Heart right ventricle (tissue), 16 donors: ENCODE results near the gene C1orf167. TPM values are rescaled to one million over a fixed set of nuclear protein-coding genes. Genes with fewer than 3 reads are reported as not detected.

Experiments used
- ATAC-seq, 8 donors: fragments of 200-7000 bp; cut with Tn5 transposase; one replicate each; pipeline ENCODE4 v1.9.1; 2020; ENCODE audit warnings: mild to moderate bottlenecking in 8 of 8, moderate library complexity in 8 of 8, moderate number of reproducible peaks in 1 of 8
- DNase-seq, 2 donors: peaks; one replicate each; pipeline ENCODE4 v3.0.0-alpha.2; 2020
- H3K27ac ChIP-seq, 10 donors: fragments of 200-600 bp; sonication (generic) in 2 of 10; one replicate each; pipeline versions ENCODE4 v1.5.0 to v1.8.0; 2020 to 2022; ENCODE audit warnings: mild to moderate bottlenecking in 3 of 10
- H3K27me3 ChIP-seq, 7 donors: fragments of 200-600 bp; one replicate each; pipeline ENCODE4 v1.8.0; 2021 to 2022; ENCODE audit warnings: mild to moderate bottlenecking in 2 of 7
- H3K36me3 ChIP-seq, 9 donors: fragments of 200-600 bp; sonication (generic) in 1 of 9; one replicate each; pipeline versions ENCODE4 v1.5.0 to v1.8.0; 2020 to 2022; ENCODE audit warnings: mild to moderate bottlenecking in 2 of 9
- H3K4me1 ChIP-seq, 9 donors: fragments of 200-600 bp; sonication (generic) in 1 of 9; one replicate each; pipeline versions ENCODE4 v1.5.0 to v1.8.0; 2020 to 2022; ENCODE audit warnings: mild to moderate bottlenecking in 4 of 9
- H3K4me3 ChIP-seq, 10 donors: fragments of 200-600 bp; sonication (generic) in 2 of 10; one replicate each; pipeline versions ENCODE4 v1.5.0 to v1.8.0; 2020 to 2022; ENCODE audit warnings: mild to moderate bottlenecking in 7 of 10, moderate library complexity in 2 of 10
- H3K9me3 ChIP-seq, 11 donors: fragments of 200-600 bp in 10 of 11; sonication (generic) in 2 of 11; one replicate each; pipeline versions ENCODE4 v1.5.0 to v1.8.0; 2013 to 2022; ENCODE audit warnings: mild to moderate bottlenecking in 2 of 11, control low read depth in 1 of 11, moderate library complexity in 1 of 11
- WGBS, 2 donors: extraction: QIAGEN DNeasy Blood & Tissue Kit; methylation state at CpG; one replicate each; pipeline ENCODE4 v1.1.7; 2013; ENCODE audit warnings: inconsistent platforms in 1 of 2; 5-methylcytosine and 5-hydroxymethylcytosine counted together
- intact Hi-C, 10 donors: fragments of 100-400 bp; cut with DNase I; formaldehyde crosslinking; loops; one replicate each; pipeline versions ENCODE4 v1.11.1 to v1.14.2; 2022
- polyA plus RNA-seq, 2 donors: library from polyadenylated mRNA; stranded (reverse); fragments of 200-250 nt; gene quantifications; one replicate each; pipeline ENCODE4 v1.2.3, GENCODE V29; 2013
- total RNA-seq, 10 donors: library from RNA; stranded (reverse); fragmentation: NEBNext Ultra II Directional in 3 of 10; extraction: Animal tissue kit (Norgen Biotek cat#: 25700) in 3 of 10; gene quantifications; one replicate each; pipeline versions ENCODE4 v1.2.1 to v1.2.4, GENCODE V29; 2021 to 2023
- TF ChIP-seq, protein P1 (sequence below), 9 donors: fragments of 200-600 bp; sonication (generic) in 2 of 9; IDR thresholded peaks; one replicate each; pipeline versions ENCODE4 v1.5.0 to v1.8.0; 2021 to 2022; ENCODE audit warnings: antibody characterized with exemption in 9 of 9, mild to moderate bottlenecking in 5 of 9, moderate library complexity in 1 of 9
- donor health status: Arrhythmogenic right ventricular cardiomyopathy.
- donor health status: ischemic (EF 13 %, LVEDD 7.1; RV severe dilation, severe dysfunction).
- donor health status: healthy with polysubstance abuse.
- donor health status: DM: no; HTN: yes; CAD: no.
- donor health status: DM: no; HTN: no; CAD: no.
- donor health status: ischemic (EF 25% LVEDD 6.9; RV normal size, moderate dysfunction).
- donor health status: ischemic (EF 25% LVEDD 5.7; RV mildly dilated, moderate dysfunction).
- donor health status: healthy.
- donor health status: DM: yes; HTN: yes; CAD: no.
- donor health status: Ischemic cardiomyopathy.
- donor health status: ischemic (EF 35%, LVEDD 5.7; RV mildly dilated, moderate dysfunction).
- donor health status: nonischemic (EF 11% LVEDD 7.7; RV severe dilation, severe dysfunction).
- donor health status: DM: yes; HTN: yes; CAD: no.
- donor health status: PGD.
- donor health status: ischemic (EF 29% LVEDD 5.4; RV normal size, mild dysfunction).
- donor health status: nonischemic (EF 23%, LVEDD 6.1; RV moderate dilation, normal function).

Gene C1orf167
- total and polyA plus RNA-seq, 12 donors = 2.4 to 12.8 (median 5.7) TPM

GRCh38 chr1:11740258-11741192 lies 21.5 kb upstream of the C1orf167 start:
- 66 to 68% methylated on average over 15 of the region's 15 CpGs for WGBS, 2 donors
- Histone ChIP-seq H3K27me3 (no peaks in the 10 kb centered on the region), H3K36me3 (peaks cover 0 to 16% (median 0%) of the 10 kb centered on the region in 9 donors), H3K4me1 (peaks cover 0 to 69% (median 16%) of the 10 kb centered on the region in 9 donors), H3K4me3 (no peak overlapping the region), H3K9me3 (no peaks in the 10 kb centered on the region), H3K27ac (peak overlapping the region in 1 of 10 donors; percentile 49)
- TF ChIP-seq, protein P1, sequence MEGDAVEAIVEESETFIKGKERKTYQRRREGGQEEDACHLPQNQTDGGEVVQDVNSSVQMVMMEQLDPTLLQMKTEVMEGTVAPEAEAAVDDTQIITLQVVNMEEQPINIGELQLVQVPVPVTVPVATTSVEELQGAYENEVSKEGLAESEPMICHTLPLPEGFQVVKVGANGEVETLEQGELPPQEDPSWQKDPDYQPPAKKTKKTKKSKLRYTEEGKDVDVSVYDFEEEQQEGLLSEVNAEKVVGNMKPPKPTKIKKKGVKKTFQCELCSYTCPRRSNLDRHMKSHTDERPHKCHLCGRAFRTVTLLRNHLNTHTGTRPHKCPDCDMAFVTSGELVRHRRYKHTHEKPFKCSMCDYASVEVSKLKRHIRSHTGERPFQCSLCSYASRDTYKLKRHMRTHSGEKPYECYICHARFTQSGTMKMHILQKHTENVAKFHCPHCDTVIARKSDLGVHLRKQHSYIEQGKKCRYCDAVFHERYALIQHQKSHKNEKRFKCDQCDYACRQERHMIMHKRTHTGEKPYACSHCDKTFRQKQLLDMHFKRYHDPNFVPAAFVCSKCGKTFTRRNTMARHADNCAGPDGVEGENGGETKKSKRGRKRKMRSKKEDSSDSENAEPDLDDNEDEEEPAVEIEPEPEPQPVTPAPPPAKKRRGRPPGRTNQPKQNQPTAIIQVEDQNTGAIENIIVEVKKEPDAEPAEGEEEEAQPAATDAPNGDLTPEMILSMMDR (IDR thresholded peaks at IDR 0.05) = no peak
- no peak for ATAC-seq
- DNase-seq = no peak
- intact Hi-C loops = loop anchor here in 1 of 10 donors (10.0 kb wide), 1 partner anchor 74 kb away; no protein-coding TSS in a partner anchor

GRCh38 chr1:11741482-11741881 lies 20.5 kb upstream of the C1orf167 start:
- intact Hi-C loops = loop anchor here in 1 of 10 donors (10.0 kb wide), 1 partner anchor 73 kb away; no protein-coding TSS in a partner anchor
- WGBS, 2 donors = 90 to 94% methylated on average over 4 of the region's 4 CpGs
- Histone ChIP-seq H3K27me3 (no peaks in the 10 kb centered on the region), H3K27ac (peak overlapping the region in 1 of 10 donors; percentile 49), H3K9me3 (no peaks in the 10 kb centered on the region), H3K4me3 (no peak overlapping the region), H3K36me3 (peaks cover 0 to 26% (median 0%) of the 10 kb centered on the region in 9 donors), H3K4me1 (peaks cover 0 to 75% (median 18%) of the 10 kb centered on the region in 9 donors)
- DNase-seq (no peak), ATAC-seq (no peak)
- TF ChIP-seq, protein P1 (IDR thresholded peaks at IDR 0.05) = no peak

- DNase-seq (no peak), ATAC-seq (no peak)
- 82 to 90% methylated on average over 5 of the region's 5 CpGs for WGBS, 2 donors
- TF ChIP-seq, protein P1 (IDR thresholded peaks at IDR 0.05) = no peak
- H3K36me3 ChIP-seq = peaks cover 0 to 31% (median 0%) of the 10 kb centered on the region in 9 donors
- no peak overlapping the region for H3K4me3 ChIP-seq
- intact Hi-C loops = loop anchor here in 1 of 10 donors (10.0 kb wide), 1 partner anchor 73 kb away; no protein-coding TSS in a partner anchor
- H3K9me3 ChIP-seq = no peaks in the 10 kb centered on the region
- no peaks in the 10 kb centered on the region for H3K27me3 ChIP-seq
- no peak overlapping the region for H3K27ac ChIP-seq
- H3K4me1 ChIP-seq = peaks cover 0 to 76% (median 18%) of the 10 kb centered on the region in 9 donors
Observed at GRCh38 chr1:11741919-11742558, 20.0 kb upstream of the C1orf167 start.

GRCh38 chr1:11744287-11744686 lies 17.7 kb upstream of the C1orf167 start:
- DNase-seq = no peak
- intact Hi-C loops = loop anchor here in 1 of 10 donors (10.0 kb wide), 1 partner anchor 71 kb away; no protein-coding TSS in a partner anchor
- H3K27me3 ChIP-seq = no peaks in the 10 kb centered on the region
- no peak overlapping the region for H3K4me3 ChIP-seq
- no peaks in the 10 kb centered on the region for H3K9me3 ChIP-seq
- 75 to 80% methylated on average over 9 of the region's 9 CpGs for WGBS, 2 donors
- H3K36me3 ChIP-seq = peaks cover 0 to 54% (median 8%) of the 10 kb centered on the region in 9 donors
- peaks cover 0 to 54% (median 12%) of the 10 kb centered on the region in 9 donors for H3K4me1 ChIP-seq
- TF ChIP-seq, protein P1 (IDR thresholded peaks at IDR 0.05) = no peak
- no peak overlapping the region for H3K27ac ChIP-seq
- no peak for ATAC-seq
